Kidney epithelial cell (primary cell): Measurements from ENCODE around the gene IPCEF1. TPM values are rescaled to one million over a fixed set of nuclear protein-coding genes. Genes with fewer than 3 reads are reported as not detected.

ENCODE experiments used
- DNase-seq: peaks from one replicate; pipeline ENCODE4 v3.0.0-alpha.2; 2010; ENCODE audit warnings: low read depth
- H3K27me3 ChIP-seq: 2 replicates; pipeline ENCODE4 v1.6.0; 2011; ENCODE audit warnings: low read length; ENCODE audit not compliant: control insufficient read depth, insufficient read depth
- H3K36me3 ChIP-seq: 2 replicates; pipeline ENCODE4 v1.5.1; 2011; ENCODE audit warnings: low read length; ENCODE audit not compliant: control insufficient read depth, insufficient read depth
- H3K4me3 ChIP-seq: 2 replicates; pipeline ENCODE4 v1.5.1; 2011; ENCODE audit warnings: low read depth, mild to moderate bottlenecking, control low read depth, low read length
- total RNA-seq: library from RNA; depleted of rRNA; stranded (reverse); fragments of >200 nt; gene quantifications from 2 replicates; pipeline ENCODE4 v1.2.3, GENCODE V29; 2015
- TF ChIP-seq, protein P1 (sequence below): IDR thresholded peaks from 2 replicates; pipeline ENCODE4 v1.5.1; 2011; ENCODE audit warnings: mild to moderate bottlenecking, moderate library complexity, low read length, control low read depth, inconsistent platforms; ENCODE audit not compliant: insufficient read depth, poor library complexity, severe bottlenecking

The IPCEF1 gene
- total RNA-seq, 1 donor from 2014 or later = 1.0 TPM

DNA sequence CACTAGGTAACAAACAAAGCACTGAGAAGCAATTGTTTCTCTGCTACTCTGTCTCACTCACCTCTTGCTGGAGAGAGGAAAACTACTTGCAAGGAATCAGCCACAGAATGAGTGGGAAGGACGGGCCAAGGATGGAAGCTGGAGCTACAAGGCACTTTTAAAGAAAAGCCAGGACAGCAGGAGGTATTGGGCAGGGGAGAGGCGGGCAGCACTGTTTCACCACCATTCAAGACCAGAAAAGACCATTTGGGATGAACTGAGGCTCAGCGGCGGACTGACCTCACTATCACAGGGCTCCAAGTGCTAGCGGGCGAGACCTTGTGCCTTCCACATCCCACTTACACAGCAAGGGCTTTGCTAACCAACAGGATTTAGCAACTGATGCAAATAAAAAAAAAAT, 137.4 kb downstream of the IPCEF1 start:
- Histone ChIP-seq H3K27me3 (no peaks in the 10 kb centered on the region), H3K4me3 (no peak overlapping the region), H3K36me3 (no peaks in the 10 kb centered on the region)
- TF ChIP-seq, protein P1, sequence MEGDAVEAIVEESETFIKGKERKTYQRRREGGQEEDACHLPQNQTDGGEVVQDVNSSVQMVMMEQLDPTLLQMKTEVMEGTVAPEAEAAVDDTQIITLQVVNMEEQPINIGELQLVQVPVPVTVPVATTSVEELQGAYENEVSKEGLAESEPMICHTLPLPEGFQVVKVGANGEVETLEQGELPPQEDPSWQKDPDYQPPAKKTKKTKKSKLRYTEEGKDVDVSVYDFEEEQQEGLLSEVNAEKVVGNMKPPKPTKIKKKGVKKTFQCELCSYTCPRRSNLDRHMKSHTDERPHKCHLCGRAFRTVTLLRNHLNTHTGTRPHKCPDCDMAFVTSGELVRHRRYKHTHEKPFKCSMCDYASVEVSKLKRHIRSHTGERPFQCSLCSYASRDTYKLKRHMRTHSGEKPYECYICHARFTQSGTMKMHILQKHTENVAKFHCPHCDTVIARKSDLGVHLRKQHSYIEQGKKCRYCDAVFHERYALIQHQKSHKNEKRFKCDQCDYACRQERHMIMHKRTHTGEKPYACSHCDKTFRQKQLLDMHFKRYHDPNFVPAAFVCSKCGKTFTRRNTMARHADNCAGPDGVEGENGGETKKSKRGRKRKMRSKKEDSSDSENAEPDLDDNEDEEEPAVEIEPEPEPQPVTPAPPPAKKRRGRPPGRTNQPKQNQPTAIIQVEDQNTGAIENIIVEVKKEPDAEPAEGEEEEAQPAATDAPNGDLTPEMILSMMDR = no peak
- no peak for DNase-seq

DNA sequence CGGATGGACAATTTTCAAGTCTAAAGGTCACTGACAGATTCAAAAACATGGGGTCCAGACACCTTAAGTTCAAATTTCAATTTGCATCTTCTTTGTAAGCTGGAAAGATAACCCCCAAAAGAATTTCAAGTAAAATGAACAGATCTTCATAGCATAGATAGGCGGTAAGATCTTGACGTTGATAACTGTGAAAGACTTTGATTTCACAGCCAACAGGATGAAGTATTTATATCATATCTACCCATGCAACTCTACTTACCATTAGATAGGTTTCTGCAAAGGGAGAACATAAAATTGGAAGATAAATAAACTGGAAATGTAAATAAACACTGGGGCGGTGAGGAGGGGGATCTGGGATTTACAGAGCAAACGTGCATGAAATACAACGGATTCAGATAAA, 137.8 kb downstream of the IPCEF1 start:
- no peak for DNase-seq
- no peaks in the 10 kb centered on the region for H3K27me3 ChIP-seq
- no peaks in the 10 kb centered on the region for H3K36me3 ChIP-seq
- no peak overlapping the region for H3K4me3 ChIP-seq
- TF ChIP-seq, protein P1 = no peak

DNA sequence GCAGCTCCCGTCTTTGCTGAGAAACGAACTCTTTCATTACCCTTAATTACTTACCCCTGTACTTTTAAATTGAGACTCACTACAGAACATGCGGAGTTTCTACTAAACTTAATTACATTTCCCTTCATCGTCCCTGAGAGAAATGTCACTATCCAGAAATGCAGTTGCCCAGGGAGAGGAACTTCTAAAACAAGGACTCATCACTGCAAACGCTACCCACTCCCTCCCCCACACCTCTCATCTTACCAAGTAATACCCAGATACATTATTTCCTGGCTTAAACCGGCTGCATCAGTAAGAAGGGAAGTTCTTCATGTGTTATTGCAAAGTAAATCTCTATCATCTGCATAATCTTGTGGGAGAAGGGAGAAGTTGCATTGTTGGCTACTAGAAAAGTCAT, 138.3 kb downstream of the IPCEF1 start:
- H3K4me3 ChIP-seq = no peak overlapping the region
- H3K27me3 ChIP-seq = no peaks in the 10 kb centered on the region
- no peaks in the 10 kb centered on the region for H3K36me3 ChIP-seq
- no peak for DNase-seq
- TF ChIP-seq, protein P1 = no peak

DNA sequence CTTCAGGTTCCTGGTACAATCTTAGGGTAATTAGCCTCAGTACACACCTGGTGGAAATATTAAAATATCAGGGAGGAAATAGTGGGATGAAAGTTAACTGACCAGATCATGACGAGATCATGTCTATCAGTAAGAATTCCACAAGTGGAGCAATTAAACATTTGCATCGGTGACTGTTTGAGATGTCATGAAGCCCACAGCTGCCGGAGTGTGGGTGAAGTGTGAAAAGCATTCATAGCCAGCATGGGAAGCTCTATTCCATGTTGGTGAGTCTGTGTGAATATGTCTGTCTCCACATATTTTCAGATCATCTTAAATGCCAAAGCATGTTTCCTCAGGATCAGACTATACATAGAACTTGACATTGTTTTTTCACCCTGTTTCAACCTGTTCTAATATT, 142.8 kb downstream of the IPCEF1 start:
- TF ChIP-seq, protein P1 = no peak
- Histone ChIP-seq H3K4me3 (no peak overlapping the region), H3K27me3 (no peaks in the 10 kb centered on the region), H3K36me3 (no peaks in the 10 kb centered on the region)
- no peak for DNase-seq

DNA sequence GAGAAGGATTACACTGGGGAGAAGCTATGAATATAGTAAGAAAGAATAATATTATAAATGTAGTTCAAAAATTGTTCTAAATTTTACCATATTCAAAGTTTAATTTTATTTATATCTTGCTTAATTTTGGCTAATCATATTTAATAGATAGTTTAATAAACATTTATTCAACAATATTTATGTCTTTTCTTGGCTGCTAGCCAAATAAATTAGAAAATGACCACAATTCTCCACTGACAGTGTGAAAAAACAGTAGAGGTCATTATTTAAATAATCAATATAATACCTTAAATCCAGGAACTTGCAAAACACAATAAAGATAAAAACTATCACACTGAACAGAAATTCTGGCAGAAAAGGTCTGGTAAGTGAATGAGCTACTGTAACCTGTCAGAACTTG, 145.9 kb downstream of the IPCEF1 start:
- H3K36me3 ChIP-seq = no peaks in the 10 kb centered on the region
- no peak for DNase-seq
- H3K27me3 ChIP-seq = no peaks in the 10 kb centered on the region
- TF ChIP-seq, protein P1 = no peak
- H3K4me3 ChIP-seq = no peak overlapping the region

DNA sequence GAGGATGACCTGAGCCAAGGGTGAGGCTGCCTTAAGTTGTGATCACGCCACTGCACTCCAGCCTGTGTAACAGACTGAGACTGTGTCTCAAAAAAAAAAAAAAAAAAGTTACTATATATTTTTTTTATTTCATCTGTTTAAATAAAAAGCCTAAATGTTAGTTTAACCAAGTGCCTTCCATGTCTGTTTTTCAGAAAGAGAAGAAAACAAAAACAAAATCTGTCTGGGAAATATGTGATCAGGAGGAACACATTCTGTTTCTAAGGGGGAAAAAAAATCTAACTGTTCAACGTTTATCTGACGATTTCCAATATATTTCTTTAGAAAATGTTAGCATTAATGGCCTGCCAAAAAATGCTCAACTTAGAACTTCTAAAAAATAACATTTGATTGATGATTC, 147.0 kb downstream of the IPCEF1 start:
- Histone ChIP-seq H3K27me3 (no peaks in the 10 kb centered on the region), H3K36me3 (no peaks in the 10 kb centered on the region), H3K4me3 (no peak overlapping the region)
- TF ChIP-seq, protein P1 = no peak
- DNase-seq = no peak
